Measurements from ENCODE around the gene GMPS.
"Not testable (repeated sequence)": the region's sequence is repeated elsewhere in the genome, so short reads cannot be mapped to it uniquely, and the experiment has no call there.

The GMPS gene

GRCh38 chr3:155870133-155870944 lies at the start of gene GMPS:
Gene GMPS (plus strand): TSS chr3:155870650. CDS start chr3:155870871, 221 bp downstream.
- peak; percentile 92 for DNase-seq (ENCODE audit: low read depth)
- peak within 1 kb of the TSS; percentile 80 for H3K4me3 ChIP-seq (ENCODE audit: low read length)
- peak; percentile 24 for TF ChIP-seq CTCF (conservative IDR thresholded peaks at IDR 0.05; ENCODE audit: low read length)

- H3K4me3 ChIP-seq (ENCODE audit: low read length); DNase-seq (ENCODE audit: low read depth): not testable (repeated sequence)
Measured at GRCh38 chr3:155828490-155829098, 41.9 kb upstream of the GMPS start.

- TF ChIP-seq CTCF (conservative IDR thresholded peaks at IDR 0.05; ENCODE audit: low read length) = no peak
- DNase-seq (ENCODE audit: low read depth) = no peak
- no peak overlapping the region for H3K4me3 ChIP-seq (ENCODE audit: low read length)
Measured at GRCh38 chr3:155835341-155836071, 34.9 kb upstream of the GMPS start.

- no peak for DNase-seq (ENCODE audit: low read depth)
- no peak overlapping the region for H3K4me3 ChIP-seq (ENCODE audit: low read length)
- no peak for TF ChIP-seq CTCF (conservative IDR thresholded peaks at IDR 0.05; ENCODE audit: low read length)
Measured at GRCh38 chr3:155843569-155843968, 26.9 kb upstream of the GMPS start.

GRCh38 chr3:155846119-155846518 lies 24.3 kb upstream of the GMPS start:
- no peak for TF ChIP-seq CTCF (conservative IDR thresholded peaks at IDR 0.05; ENCODE audit: low read length)
- DNase-seq (ENCODE audit: low read depth) = no peak
- no peak overlapping the region for H3K4me3 ChIP-seq (ENCODE audit: low read length)

- TF ChIP-seq CTCF (conservative IDR thresholded peaks at IDR 0.05; ENCODE audit: low read length) = no peak
- H3K4me3 ChIP-seq (ENCODE audit: low read length) = no peak overlapping the region
- no peak for DNase-seq (ENCODE audit: low read depth)
Measured at GRCh38 chr3:155847993-155848392, 22.5 kb upstream of the GMPS start.

- not testable (repeated sequence) for H3K4me3 ChIP-seq (ENCODE audit: low read length)
Measured at GRCh38 chr3:155849404-155849803, 21.0 kb upstream of the GMPS start.

GRCh38 chr3:155852341-155852740 lies 18.1 kb upstream of the GMPS start:
- no peak for TF ChIP-seq CTCF (conservative IDR thresholded peaks at IDR 0.05; ENCODE audit: low read length)
- H3K4me3 ChIP-seq (ENCODE audit: low read length) = peak overlapping the region; percentile 78
- DNase-seq (ENCODE audit: low read depth) = no peak

More at GRCh38 chr3:155849404-155849803, 21.0 kb upstream of the GMPS start:
- DNase-seq (ENCODE audit: low read depth) = not testable (repeated sequence)
